Suppressor macrophage treated with lipopolysaccharide for 1 hour (primary cell): ENCODE results near the gene PPP1CC.

Source experiments
- DNase-seq, 3 donors: peaks; one replicate each; pipeline ENCODE4 v3.0.0-alpha.2; 2020 to 2022

PPP1CC gene

DNA sequence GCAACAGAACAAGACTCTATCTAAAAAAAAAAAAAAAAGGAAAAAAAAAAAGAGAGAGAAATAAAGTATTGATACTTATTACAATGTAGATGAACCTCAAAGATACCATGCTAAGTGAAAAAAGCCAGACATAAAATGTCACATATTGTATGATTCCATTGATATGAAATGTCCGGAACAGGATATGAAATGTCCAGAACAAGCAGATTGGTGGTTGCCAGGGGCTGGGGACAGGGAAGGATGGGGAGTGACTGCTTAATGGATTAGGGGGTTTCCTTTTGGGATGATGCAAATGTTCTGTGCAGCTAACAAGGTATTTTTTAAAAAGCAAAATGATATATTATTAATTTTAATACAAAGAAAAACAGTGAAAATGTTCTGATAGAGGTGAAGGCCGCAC is 58.8 kb downstream of the PPP1CC start:
- no peak for DNase-seq

DNA sequence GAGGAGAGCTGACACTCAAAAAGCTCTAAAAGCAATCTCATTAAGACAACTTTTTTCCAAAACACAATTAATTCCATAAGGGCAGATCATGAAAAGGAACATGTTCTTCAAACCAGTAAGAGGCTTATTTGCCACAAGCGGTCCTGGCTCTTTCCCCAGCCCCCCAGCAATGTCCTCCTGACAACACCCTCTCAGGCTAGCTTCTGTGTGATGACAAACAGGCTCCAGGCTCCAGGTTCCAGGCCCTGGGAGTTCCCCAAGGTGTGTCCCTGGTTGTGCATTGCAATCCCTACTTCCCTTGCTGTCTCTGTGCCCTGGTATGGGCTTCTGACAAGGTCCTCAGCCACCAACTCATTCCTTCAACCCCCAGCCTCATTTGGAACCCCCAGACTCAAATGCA is 62.7 kb downstream of the PPP1CC start:
- no peak for DNase-seq

DNA sequence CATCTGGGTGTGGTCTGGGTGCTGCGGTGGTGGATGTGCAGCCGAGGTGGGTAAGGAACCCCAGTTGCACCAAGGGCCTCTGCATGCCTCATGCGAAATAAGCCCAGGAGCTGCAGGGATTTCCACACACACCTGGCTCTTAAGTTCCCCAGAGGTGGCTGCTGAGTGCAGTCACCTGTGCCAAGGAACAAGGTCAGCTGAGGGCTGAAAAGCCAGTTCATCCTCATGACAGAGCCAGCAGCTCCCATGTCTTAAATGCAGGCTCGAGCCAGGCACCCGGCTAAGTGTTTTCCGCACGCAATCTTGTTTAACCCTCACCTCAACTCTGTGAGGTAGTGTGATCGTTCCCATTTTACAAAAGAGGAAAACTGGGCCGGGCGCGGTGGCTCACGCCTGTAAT is 63.5 kb downstream of the PPP1CC start:
- no peak for DNase-seq

DNA sequence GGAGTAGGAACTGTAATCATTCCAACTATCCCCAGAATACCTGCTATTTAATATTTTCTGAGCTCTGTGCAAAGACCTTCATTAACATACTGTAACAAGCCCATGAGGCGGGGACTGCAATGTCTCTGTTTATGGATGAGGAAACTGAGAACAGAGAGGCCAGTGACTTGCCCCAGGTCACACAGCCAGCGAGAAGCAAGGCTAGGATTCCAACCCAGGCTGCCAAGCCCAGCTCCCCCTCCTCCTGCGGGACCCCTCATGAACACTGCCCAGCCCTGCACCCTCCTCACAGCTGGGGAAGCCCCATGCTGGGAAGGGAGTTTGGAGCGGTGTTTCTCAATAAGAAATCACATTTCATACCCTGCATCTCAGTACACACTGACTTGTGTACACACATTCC is 64.7 kb downstream of the PPP1CC start:
- no peak for DNase-seq

DNA sequence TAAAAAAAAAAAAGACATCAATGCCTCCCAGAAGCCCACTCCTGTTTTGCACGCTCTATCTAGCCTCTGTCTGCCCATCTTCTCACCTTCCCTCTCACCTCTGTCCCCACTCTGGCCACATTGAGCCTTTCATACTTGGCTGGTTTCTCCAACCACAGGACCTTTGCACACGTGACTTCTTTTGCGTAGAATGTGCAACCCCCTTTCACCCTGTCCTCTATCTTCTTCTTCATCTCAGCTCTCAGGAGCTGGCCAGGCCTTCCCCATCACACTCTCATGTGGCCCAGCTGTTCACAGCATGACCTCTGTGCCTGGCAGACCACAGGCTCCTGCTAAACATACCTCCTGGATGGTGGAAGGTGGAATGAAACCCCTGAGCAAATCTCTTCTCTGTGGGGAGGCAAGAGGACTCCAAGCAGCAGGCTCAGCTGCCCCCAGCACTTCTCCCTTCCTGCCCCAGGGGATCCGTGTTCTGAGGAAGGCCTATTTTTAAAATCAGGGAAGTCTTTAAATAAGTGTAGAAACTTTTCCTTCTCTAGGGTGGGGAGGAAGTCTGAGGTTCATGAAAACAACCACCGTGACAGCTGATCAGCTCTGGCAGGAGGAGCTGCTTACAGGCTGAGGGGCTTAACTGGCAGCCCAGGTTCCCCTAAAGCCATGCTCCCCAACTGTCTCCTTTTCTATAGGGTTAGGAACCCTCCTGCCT is 65.3 kb downstream of the PPP1CC start:
- DNase-seq: peak; percentile 47 to 52 (median 48)

DNA sequence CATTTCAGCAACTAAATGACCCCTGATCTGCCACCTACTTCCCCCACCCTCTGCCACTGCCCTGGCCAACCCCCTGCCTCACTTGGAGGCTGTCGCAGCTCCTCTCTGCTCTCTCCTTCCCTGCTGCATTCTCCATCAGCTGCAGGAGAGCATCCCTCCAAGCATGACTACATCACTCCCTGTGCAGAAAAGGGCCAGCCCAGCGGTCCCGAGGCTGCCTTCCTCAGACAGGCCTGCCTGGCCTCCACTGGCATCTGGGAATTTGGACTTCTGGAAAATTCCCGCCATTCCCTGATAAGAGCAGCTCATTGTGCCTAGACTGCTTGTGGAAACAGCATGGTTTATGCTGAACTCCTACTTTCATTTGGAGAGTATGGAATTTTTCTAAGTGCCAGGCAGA is 66.5 kb downstream of the PPP1CC start:
- no peak for DNase-seq

DNA sequence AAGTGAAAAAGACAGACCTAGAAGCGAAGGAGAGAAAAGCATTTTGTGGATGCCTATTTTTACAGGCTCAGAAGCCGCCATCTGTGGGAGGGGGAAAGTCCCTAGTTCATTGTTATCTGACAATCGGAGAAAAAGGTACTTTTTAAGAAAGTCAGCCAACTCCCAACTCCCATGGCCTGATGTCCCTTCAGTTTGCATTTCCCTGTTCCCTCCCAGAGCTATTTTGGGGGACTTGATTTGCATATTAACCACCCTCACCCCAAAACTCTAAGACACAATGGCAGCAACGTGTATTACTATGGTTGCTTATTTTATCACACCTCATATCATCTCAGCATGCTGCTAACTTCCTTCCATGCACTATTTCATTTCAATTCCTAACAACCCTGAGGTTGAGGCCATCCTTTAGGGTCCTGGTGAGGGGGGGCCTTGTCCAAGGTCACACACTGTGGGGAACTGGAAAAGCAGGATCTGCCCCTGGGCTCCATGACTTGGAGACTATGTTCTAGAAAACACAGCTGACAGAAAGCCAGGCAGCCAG is 72.5 kb downstream of the PPP1CC start:
- peak; percentile 37 to 70 (median 58) for DNase-seq
